Tibial nerve (tissue), 4 donors: Measurements from ENCODE around the gene ANKMY1.

ENCODE experiments used
- CTCF ChIP-seq, 5 experiments: fragments of 200-600 bp in 3 of 5; fragments of 450-650 bp in 2 of 5; sonication (generic) in 3 of 5; IDR thresholded peaks; one replicate each; pipeline ENCODE4 v1.5.1; 2016 to 2019; ENCODE audit warnings: antibody characterized with exemption in 5 of 5, mild to moderate bottlenecking in 3 of 5, moderate library complexity in 2 of 5
- EP300 ChIP-seq, 2 donors: sonication (generic); formaldehyde crosslinking; IDR thresholded peaks; one replicate each; pipeline ENCODE4 v1.6.1; 2017; ENCODE audit warnings: antibody characterized with exemption in 2 of 2, mild to moderate bottlenecking in 1 of 2
- POLR2A ChIP-seq, 2 donors: fragments of 450-650 bp; IDR thresholded peaks; one replicate each; pipeline ENCODE4 v1.6.1; 2017; ENCODE audit warnings: antibody characterized with exemption in 2 of 2, mild to moderate bottlenecking in 2 of 2, moderate library complexity in 2 of 2

DNA sequence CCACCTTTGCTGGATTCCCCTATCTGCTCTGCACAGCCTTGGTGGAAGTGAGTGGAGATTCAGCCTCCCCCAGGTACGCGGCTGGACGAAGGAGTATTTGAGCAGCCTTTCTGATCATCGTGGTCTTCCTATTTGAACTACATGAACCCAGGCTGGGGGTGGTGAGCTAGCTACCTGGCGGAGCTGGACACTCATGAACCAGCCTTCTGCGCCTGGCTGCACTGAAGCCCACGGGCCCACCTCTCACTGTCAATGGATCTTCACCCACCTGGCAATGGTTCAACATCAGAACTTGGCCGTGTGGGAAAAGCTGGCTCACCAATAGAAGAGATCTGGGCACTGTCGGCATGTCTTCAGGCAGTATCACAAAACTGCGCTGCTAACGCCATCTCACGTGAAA, 35.4 kb downstream of the ANKMY1 start:
- no peak for TF ChIP-seq CTCF (IDR thresholded peaks at IDR 0.05)
- TF ChIP-seq POLR2A (IDR thresholded peaks at IDR 0.05), result no peak
- no peak for TF ChIP-seq EP300 (IDR thresholded peaks at IDR 0.05)
